ENCODE results near the gene C13orf46.
"Not testable (repeated sequence)": the region's sequence is repeated elsewhere in the genome, so short reads cannot be mapped to it uniquely, and the experiment has no call there.

Gene C13orf46

DNA sequence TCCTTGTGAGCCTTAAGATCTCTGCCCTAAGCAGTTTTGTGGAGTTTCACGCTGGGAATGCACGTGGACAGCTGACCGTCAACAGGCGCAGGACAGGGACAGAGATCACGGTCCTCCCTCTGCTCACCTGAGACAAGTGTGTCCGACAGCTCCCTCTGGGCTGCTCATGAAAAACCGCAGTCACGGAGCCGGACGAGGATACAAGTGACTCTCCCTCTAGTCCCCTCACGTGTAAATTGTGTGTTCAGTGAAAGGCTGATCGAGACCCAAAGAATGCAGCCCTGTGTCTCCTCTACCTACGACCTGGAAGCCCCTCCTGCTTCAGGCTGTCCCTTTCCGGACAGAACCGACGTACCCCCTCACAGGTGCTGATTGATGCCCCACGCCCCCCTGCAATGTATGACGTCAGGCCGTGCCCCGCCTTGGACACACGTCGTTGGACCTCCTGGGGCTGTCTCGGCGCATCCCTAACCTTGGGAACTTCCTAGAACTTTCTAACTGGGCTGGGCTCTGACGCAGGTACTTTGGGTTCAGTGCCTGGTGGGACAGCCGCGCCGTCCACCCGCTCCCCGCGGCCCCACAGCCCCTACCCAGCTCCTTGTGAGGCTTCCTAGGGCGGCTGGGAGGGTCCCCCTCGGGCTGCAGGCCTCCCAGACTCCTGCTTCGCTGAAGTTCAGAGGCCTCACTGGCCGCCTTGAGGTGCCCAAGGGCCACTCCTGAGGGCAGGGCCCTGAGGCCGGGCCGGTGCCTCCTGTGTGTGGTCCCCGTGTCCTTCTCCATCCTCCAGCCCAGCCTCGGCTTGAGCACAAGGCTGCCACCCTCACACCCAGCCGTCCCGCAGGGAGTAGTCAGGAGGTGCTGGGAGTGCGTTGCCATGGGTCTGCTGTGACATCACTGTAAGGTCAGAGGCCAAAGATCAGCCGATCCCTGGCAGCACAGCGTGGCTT lies at the start of gene C13orf46:
C13orf46 (minus strand) TSS at position 859 of the 947 bp plus-strand sequence; CDS start at position 780, 79 bp downstream.
- no peak for DNase-seq (ENCODE audit: low read depth)

DNA sequence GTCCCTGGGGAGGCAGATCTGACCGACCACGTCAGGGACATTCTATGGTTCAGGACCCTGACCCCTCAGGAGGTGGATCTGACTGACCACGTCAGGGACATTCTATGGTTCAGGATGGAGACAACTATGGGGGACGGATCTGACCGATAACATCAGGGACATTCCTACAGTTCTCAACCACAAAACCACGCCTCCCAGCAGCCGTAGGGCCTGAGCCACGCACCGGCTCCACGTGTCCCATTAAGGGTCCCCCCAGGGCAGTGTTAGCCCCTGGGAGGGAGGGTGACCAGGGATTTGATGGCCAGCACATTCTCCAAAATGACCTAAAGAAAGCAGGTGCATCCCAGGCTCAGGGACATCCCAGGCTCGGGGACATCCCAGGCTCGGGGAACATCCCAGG lies 49.0 kb upstream of the C13orf46 start:
- peak; percentile 80 for DNase-seq (ENCODE audit: low read depth)

DNA sequence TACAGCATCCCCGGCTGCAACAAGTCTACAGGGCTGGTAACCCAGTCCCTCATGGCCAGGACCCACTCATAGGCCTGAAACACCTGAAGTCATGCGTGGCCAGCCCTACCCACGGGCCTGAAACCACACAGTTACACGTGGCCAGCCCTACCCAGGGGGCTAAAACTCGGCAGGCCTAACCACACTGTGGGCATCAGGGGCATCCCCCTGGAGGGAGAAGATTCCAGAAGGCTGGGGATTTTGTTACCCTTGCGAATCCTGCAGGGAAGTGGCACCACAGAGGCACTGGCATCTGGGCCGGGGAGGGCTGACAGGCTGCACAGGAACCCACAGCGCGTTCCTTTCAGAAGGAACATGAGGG lies 48.4 kb upstream of the C13orf46 start:
- no peak for DNase-seq (ENCODE audit: low read depth)

DNA sequence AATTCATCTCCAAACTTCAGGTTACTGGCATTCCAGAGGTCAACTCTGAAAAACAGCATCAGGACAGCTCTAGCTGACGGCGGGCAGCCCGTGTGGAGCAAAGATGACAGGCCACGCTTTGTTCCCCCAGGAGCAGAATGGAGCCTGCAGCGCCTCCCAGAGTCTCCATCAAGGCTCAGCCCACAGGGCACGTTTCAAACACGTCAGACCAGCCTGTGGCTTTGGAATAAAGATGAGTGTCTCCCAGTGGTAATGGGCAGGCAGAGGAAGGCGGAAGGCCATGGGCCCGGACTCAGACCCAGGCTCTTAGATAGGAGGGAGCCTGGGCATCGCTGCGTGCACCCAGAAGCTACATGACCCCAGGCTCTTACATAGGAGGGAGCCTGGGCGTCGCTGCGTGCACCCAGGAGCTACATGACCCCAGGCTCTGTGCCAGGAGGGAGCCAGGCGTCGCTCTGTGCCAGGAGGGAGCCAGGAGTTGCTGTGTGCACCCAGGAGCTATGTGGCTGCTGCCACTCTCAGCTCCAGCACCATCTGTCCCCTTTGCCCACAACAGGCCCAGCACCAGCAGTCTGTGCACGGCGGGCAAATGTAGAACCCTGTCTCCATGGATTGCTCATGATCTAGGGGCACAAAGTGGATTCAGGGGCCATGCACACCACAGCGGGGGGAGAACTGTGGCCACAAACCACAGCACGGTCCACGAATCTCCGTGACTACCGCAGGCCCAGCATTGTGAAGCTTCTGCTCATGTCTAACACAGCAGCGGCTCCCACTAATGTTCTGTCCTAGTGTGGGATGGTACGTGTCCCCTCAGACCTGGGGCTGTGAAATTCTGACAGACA lies 47.8 kb upstream of the C13orf46 start:
- DNase-seq (ENCODE audit: low read depth) = no peak

DNA sequence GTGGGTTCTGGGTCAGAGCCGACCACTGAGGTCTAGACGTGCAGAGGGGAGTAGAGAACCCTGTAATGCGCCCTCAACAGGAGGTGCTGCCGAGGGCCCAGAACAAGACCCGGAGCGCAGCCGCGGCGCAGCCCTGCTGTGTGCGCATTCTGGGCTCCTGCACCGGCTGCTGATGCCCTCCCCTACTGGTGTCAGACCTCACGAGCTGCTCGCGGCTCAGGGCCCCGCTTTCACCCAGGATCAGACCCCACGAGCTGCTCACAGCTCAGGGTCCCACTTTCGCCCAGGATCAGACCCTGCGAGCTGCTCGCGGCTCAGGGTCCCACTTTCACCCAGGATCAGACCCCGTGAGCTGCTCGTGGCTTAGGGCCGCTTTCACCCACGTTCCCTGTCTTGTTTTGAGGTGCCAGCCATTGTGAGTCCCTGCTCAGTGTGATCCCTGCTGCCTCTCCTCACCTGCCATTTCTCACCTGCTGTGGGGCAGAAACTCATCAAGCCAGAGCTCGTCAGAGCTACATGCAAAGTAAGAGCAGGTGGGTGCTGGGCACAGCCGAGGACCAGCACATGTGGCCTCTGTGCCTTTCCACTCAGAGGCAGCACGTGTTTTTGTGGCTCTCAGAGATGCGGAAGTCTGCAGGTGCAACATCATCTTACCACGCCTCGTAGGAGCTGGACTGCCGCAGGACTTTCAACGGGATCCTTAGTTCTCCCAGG lies 47.0 kb upstream of the C13orf46 start:
- DNase-seq (ENCODE audit: low read depth) = no peak

DNA sequence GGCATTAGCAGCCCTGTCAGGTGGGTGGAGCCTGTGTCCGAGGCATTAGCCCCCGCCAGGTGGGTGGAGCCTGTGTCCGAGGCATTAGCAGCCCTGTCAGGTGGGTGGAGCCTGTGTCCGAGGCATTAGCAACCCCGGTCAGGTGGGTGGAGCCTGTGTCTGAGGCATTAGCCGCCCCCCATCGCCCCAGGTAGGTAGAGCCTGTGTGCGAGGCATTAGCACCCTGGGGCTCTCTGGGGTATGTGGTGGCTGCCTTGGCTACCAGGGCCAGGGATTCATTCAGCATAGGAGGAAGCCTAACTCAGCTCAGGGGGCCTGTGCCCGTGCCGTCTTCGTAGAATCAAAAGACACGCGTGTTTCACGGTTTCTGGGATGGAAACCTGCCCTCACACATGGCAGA lies 46.3 kb upstream of the C13orf46 start:
- not testable (repeated sequence) for DNase-seq (ENCODE audit: low read depth)

DNA sequence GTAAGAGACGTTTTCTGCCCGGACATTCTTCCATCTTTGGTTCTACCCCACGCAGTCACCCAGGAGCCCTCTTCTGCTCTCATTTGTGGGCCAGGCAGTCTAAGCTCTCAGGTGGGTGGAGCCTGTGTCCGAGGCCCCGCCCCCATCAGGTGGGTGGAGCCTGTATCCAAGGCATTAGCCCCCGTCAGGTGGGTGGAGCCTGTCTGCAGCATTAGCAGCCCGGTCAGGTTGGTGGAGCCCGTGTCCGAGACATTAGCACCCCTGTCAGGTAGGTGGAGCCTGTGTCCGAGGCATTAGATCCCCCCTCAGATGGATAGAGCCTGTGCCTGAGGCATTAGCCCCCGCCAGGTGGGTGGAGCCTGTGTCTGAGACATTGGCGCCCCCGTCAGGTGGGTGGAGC lies 45.5 kb upstream of the C13orf46 start:
- DNase-seq (ENCODE audit: low read depth) = peak; percentile 25

DNA sequence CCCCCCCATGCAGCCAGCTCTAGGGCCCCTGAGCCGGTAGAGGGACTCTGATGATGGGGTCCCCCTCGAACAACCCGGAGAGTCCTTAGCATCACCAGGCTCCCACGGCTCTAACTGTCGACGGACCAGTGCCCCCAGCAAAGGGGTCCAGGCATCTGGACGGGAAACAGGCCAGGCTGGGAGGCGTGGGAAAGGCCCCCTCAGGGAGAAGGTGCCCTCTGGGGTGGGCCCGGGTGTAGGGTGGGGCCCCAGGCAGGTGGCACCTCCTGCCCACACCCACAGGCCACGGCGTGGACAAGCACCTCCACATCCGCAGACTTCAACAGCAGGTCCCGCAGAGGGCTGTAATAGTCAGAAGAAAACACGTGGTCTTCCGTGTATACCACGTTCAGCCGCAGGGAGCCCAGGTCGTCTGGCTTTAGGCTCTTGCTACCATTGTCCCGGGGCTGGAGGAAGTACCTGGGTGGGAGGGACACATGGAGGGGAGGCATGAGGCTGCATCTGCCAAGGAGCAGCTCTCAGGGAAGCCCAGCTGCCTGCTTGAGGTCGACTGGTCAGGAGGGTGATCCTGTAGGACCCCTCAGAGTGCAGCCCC lies 44.7 kb upstream of the C13orf46 start:
- no peak for DNase-seq (ENCODE audit: low read depth)

DNA sequence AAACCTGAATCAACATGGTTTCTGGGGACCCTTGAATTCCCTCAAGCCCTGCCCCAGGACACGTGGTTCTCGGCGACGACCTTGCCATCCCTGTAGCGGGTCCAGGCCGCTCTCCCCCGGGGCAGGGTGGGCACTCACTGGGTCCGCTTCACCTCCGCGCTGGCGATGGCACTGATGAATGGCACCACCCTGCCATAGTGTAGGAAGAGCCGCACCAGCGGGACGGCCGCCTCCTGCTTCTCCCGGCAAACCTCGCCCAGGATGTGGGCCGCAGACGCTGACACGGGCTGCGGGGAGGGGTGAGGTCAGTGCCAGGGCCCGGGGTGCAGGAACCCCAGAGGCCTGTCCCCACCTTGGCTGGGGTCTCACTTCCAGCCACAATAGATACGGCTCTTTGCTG lies 44.1 kb upstream of the C13orf46 start:
- DNase-seq (ENCODE audit: low read depth) = no peak

DNA sequence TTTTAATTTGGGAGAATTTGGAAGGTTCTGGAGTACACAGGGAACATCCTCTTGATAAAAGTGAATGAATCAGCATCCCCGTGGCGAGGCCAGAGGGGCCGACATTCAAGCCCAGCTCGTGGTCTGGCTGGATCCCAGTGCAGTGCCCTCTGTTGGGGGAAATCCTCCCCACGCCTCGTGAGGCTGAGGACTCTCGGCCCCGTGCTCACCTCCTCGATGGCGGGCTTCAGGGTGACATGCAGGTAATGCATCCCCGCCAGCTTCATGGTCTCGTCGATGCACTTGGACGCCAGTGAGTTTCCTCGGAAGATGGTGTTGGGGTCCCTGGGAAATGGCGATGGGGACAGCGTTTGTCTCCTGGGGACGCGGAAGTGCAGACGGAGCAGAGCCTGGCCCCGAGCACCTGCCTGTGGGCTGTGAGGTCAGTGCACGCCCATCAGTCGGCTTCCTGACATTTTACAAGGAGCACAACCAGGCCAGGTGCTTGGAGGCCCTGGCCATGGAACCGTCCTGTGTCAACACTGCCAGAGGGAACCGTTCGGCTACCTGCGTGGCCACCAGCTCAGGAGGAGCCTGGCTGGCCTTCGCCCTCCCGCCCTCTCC lies 43.3 kb upstream of the C13orf46 start:
- peak; percentile 43 for DNase-seq (ENCODE audit: low read depth)

DNA sequence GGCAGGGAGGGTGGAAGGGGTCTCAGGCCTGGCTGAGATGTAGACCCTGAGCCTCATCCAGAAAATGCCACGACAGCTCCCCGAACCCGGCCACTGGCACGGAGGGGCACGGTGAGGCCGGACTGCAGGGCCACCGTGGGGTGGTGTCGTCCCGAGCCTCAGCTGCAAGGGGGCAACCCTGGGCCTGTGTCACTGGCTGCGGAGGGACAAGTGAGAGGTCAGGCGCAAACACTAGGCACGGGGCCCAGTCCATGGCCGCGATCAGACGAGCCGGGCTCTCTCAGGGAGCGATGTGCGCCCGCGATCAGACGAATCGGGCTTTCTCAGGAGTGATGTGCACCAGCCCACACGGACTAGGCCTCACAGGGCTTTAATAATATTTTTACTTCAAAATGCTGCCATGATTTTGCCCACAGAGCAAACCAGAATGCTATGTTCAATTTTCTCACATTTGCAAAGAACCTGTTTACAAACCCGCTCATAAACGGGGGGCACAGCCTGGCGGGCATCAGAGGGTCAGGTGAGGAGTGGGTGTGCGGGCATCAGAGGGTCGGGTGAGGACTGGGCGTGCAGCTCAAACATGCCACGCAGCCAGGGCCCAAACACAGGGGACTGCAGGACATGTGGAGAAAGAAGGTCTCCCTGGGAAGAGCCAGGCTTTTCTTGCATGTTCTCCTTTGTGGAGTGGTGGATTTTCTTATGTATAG lies 42.6 kb upstream of the C13orf46 start:
- no peak for DNase-seq (ENCODE audit: low read depth)

DNA sequence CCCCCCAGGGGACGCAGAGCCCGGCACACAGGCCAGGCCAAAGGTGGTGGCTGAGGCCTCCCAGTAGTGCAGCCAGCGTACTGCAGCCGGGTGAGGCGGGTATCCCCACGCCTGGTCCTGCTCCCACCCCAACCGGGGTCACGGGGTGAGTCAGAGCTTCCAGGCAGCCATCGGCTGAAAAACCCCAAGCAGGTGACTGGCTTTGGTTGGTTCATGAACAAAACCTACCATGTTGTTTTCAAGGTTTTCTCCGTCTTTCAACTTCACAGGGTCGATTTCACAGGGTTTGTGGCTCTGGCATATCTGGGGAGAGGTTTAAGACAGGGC lies 42.1 kb upstream of the C13orf46 start:
- DNase-seq (ENCODE audit: low read depth) = no peak

DNA sequence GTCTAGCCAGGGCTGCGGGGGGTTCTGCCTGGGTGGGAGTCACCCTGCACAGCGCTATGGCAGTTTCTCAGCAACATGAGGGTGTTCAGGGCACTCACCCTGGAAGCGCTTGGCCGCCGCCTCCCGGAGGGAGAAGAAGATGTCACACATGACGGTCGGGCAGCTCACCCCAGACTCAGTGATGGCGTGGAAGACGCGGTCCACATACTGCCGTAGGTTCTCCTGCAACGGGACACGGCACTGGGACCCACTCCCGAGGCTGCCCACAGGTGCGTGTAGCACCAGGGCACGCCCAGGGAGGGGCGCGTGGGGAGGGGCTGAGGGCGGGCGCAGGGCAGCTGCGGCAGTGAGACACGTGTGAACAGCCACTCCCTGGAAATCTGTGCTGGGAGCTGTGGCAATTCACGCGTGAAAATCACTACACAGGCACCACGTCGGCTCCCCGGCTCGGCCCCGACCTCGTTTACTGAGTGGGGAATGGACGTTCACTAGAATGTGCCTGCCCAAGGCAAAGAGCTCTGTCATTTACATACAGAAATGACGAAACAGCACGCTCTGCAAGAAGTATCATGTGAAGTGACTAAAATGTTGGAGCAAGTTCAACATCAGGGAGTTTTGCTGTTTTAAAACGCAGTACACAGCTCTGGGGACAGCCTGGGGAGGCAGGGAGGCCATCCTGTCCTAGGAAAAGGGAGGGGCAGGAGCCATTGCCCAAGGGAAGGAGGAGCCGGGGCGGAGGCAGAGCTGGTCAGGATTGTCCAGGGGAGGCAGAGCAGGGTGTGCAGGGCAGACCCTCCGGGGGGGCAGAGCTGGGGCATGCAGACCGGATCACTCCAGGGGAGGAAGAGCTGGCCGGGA lies 41.5 kb upstream of the C13orf46 start:
- DNase-seq (ENCODE audit: low read depth) = peak; percentile 92

DNA sequence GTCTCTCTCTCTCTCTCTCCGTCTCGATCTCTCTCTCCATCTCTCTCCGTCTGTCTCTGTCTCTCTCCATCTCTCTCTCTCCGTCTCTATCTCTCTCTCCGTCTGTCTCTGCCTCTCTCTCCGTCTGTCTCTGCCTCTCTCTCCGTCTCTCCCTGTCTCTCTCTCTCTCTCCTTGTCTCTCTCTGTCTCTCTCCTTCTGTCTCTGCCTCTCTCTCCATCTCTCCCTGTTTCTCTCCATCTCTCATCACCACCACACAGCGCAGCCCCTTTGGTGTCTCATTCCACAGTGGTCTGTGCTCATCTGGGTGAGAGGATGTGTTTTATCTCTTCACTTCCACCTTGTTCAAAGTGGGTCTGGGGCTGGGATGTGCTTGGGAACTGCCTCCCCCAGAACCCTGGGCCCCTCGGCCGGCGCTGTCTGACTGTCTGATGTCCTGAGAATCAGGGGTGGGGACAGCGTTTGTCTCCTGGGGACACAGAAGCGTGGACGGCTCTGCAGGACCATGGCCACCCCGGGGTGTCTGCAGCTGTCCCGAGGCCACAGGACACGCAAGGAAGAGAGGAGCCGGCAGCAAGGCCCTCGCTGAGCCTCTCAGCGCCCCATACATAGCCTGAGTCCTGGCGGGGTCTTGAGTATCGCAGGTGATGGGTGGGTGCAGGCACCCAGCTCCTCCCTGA lies 40.2 kb upstream of the C13orf46 start:
- DNase-seq (ENCODE audit: low read depth) = no peak

DNA sequence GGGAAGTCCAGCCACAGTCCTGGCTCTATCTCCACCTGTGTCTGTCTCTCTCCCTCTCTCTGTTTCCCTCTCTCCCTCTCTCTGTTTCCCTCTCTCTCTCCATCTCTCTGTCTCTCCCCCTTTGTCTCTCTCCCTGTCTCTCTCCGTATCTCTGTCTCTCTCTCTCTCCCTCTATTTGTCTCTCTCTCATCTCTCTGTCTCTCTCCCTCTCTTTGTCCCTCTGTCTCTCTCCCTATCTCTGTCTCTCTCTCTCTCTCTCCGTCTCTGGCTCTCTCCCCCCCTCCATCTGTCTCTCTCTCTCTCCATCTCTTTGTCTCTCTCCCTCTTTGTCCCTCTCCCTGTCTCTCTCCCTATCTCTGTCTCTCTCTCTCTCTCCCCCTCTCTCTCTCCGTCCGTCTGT lies 39.5 kb upstream of the C13orf46 start:
- DNase-seq (ENCODE audit: low read depth) = no peak

DNA sequence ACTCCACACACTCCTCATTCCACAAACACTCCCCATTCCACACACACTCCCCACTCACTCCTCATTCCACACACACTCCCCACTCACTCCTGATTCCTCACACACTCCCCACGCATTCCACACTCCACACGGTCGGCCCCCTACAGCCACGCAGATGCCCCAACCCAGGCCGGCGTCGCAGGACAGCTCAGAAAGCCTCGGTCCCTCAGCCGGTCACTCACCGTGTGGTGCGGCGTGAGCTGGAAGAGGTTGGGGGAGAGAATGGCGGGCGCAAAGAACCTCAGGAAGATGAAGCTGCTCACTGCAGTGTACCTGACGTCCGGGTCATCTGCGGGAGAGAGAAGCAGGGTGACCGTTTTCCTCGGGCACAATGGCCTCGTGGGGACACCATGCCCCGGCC lies 39.0 kb upstream of the C13orf46 start:
- DNase-seq (ENCODE audit: low read depth) = no peak

DNA sequence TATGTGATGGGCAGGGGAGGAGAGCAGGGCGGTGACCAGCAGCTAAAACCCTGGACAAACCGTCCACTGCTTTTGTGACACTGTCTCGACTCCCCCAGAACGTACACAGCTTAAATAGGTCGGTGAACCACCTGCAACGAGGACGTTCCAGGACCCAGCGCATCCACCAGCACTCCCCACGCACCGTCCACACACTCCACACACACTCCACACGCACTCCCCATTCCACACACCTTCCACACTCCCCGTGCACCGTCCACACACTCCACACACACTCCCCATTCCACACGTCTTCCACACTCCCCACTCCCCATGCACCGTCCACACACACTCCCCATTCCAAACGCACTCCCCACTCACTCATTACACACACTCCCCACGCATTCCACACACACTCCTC lies 38.3 kb upstream of the C13orf46 start:
- DNase-seq (ENCODE audit: low read depth) = no peak

DNA sequence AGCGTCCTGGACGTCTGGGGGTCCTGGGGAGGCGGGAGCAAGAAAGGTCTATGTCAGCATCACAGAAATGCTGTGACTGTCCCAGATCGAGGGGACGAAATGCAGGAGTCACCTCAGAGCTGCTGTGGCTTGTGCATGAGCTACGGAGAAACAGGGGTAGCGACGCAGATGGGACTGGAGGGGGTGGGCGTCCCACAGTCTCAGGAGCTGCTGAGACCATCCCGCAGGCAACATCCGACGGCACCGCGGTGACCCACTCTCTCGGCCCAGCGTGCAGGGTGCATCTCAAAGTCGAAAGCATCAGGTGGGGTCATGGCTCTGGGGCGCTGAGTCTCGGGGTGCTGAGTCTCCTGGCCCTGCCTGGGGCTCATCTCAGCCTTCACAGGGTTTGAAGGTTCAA lies 37.4 kb upstream of the C13orf46 start:
- DNase-seq (ENCODE audit: low read depth) = no peak

DNA sequence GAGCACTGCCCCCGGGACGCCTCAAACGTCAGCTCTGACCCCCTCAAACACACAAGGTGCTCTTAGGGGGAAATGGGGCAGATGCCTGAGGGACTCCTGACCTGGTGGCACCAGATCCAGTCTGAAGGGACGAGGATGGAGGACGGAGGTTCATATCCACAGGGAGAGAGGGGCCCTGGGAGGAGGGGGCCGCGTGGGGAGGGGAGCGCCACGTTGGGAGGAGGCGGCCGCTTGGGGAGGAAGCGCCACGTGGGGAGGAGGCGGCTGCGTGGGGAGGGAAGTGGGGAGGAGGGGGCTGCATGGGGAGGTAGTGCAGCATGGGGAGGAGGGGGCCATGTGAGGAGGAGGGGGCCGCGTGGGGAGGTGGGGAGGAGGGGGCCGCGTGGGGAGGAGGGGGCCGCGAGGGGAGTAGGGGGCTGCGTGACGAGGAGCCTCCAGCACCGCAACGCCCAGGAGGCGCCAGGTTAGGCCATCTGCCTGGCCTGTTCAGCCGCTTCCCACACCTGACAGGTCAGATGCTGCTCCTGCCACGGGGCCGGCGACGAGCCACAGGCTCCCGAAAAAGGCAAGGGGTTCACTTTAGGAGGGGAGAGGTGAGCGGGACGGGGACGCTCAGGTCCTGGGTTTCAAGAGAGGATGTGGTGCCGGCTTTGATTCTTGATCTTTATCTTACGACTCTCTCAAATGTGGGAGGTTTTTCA lies 36.7 kb upstream of the C13orf46 start:
- no peak for DNase-seq (ENCODE audit: low read depth)
